ENCODE measurements around the gene GRK5. TPM values are rescaled to one million over a fixed set of nuclear protein-coding genes. Genes with fewer than 3 reads are reported as not detected.

Gene GRK5
- total RNA-seq, 1 experiment from 2014 or later, result 1.2 TPM

DNA sequence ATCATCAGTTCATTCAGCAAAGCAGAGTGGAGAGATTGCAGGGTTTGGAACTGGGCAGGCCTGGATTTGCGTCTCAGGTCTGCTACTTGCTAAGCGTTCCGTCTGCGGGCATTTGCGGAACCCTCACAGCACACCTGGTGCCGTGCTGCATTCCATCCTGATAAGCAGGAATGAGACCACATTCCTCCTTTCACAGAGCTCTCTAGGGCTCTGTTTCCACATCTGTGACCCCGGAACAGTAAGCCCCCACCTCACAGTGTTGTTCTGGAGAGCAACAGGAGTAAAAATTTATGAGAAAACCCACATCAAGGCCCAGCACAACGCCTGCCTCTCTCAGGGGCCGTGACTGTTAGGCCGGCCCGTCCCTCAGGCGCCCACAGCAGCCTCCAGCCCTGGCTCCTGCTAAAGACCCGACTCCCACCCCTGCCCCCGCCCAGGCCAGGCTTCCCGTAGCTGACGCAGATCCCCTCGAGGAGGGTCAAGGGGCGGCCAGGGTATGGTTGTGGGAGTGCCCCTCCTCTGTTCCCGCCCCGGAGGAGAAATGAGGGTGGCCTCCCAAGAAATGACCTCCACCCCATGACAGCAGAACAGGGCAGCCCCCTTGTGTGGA lies 206.2 kb downstream of the GRK5 start:
- Histone ChIP-seq H4K91ac (ENCODE audit: insufficient read length, low read depth, low read length) (no peak overlapping the region), H3K9ac (ENCODE audit: extremely low read depth, insufficient read length, low read length) (no peak overlapping the region), H3K9me3 (ENCODE audit: control insufficient read depth, low read depth, low read length) (no peaks in the 10 kb centered on the region)

More for the DNA sequence above, 206.2 kb downstream of the GRK5 start:
- Histone ChIP-seq H4K5ac (ENCODE audit: insufficient read length, low read depth, low read length) (no peak overlapping the region), H4K20me1 (ENCODE audit: control insufficient read depth, insufficient read depth, insufficient read length) (no peaks in the 10 kb centered on the region), H4K8ac (replicated peaks; ENCODE audit: insufficient read length, low read depth, low read length) (no peak overlapping the region), H3K4ac (ENCODE audit: low read depth, low read length) (no peak overlapping the region), H2AK5ac (ENCODE audit: insufficient read length, low read length) (no peak overlapping the region), H3K23ac (ENCODE audit: insufficient read length, low read depth, low read length) (no peak overlapping the region), H3T11ph (ENCODE audit: low read length) (no peak overlapping the region), H2BK20ac (ENCODE audit: low read depth, low read length, poor library complexity, severe bottlenecking) (no peak overlapping the region), H3K4me2 (ENCODE audit: insufficient read depth, insufficient read length, low read length) (no peak overlapping the region), H2BK120ac (ENCODE audit: low read depth, low read length, poor library complexity, severe bottlenecking) (no peak overlapping the region), H3K4me1 (ENCODE audit: insufficient read depth, low read length) (no peaks in the 10 kb centered on the region), H3K27ac (ENCODE audit: insufficient read length, low read depth, low read length) (no peak overlapping the region), H3K79me2 (ENCODE audit: insufficient read depth, low read length) (no peaks in the 10 kb centered on the region), H3K27me3 (ENCODE audit: insufficient read depth, low read length) (no peaks in the 10 kb centered on the region), H2BK12ac (ENCODE audit: insufficient read length, low read depth, low read length) (no peak overlapping the region), H3K18ac (ENCODE audit: insufficient read length, low read depth, low read length) (no peak overlapping the region), H3K23me2 (ENCODE audit: insufficient read length, low read depth, low read length, poor library complexity, severe bottlenecking) (no peaks in the 10 kb centered on the region), H2BK15ac (ENCODE audit: low read depth, low read length) (no peak overlapping the region), H2AFZ (ENCODE audit: low read length) (no peak overlapping the region), H3K56ac (ENCODE audit: insufficient read length, low read depth, low read length) (no peak overlapping the region), H2BK5ac (ENCODE audit: insufficient read length, low read length) (no peak overlapping the region), H3K79me1 (ENCODE audit: insufficient read depth, low read depth, low read length, poor library complexity, severe bottlenecking) (no peaks in the 10 kb centered on the region), H3K14ac (ENCODE audit: insufficient read depth, low read length) (peak overlapping the region; percentile 15; the same call in 1 of the 2 replicates)
- no peak overlapping the region for H3K4me3 Mint-ChIP-seq
- peaks cover 4% of the 10 kb centered on the region for H3K27me3 Mint-ChIP-seq (ENCODE audit: low read depth)
- TF ChIP-seq, protein P1, sequence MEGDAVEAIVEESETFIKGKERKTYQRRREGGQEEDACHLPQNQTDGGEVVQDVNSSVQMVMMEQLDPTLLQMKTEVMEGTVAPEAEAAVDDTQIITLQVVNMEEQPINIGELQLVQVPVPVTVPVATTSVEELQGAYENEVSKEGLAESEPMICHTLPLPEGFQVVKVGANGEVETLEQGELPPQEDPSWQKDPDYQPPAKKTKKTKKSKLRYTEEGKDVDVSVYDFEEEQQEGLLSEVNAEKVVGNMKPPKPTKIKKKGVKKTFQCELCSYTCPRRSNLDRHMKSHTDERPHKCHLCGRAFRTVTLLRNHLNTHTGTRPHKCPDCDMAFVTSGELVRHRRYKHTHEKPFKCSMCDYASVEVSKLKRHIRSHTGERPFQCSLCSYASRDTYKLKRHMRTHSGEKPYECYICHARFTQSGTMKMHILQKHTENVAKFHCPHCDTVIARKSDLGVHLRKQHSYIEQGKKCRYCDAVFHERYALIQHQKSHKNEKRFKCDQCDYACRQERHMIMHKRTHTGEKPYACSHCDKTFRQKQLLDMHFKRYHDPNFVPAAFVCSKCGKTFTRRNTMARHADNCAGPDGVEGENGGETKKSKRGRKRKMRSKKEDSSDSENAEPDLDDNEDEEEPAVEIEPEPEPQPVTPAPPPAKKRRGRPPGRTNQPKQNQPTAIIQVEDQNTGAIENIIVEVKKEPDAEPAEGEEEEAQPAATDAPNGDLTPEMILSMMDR (conservative IDR thresholded peaks at IDR 0.05), result no peak
- DNase-seq, result peak; percentile 57
- H3K9me3 Mint-ChIP-seq, result no peaks in the 10 kb centered on the region
- peak overlapping the region in 1 of 3 experiments; percentile 27; a peak in 1 of 7 replicates for H3K27ac Mint-ChIP-seq
- H3K36me3 Mint-ChIP-seq (ENCODE audit: insufficient read depth in 1 of 3, low read depth in 3 of 3), result no peaks in the 10 kb centered on the region
- peaks cover 9 to 15% of the 10 kb centered on the region in 2 experiments for H3K4me1 Mint-ChIP-seq
- no CpG with 5 or more reads among the region's 20 CpGs for WGBS (ENCODE audit: extremely low coverage, insufficient read length, low lambda C conversion rate)

Measured in H9 (cell line).